ENCODE results near the gene POLG2.

The POLG2 gene
- 28.0 to 80.8 (median 51.9) reads per million in 3 experiments for total RNA-seq

- DNase-seq, result peak; percentile 96
Observed at GRCh38 chr17:64496786-64497564, at the start of gene POLG2. Gene POLG2 (minus strand): TSS chr17:64497054. CDS start chr17:64496968, 86 bp downstream.

- no peak for DNase-seq
Observed at GRCh38 chr17:64544742-64545141, 47.9 kb upstream of the POLG2 start.

GRCh38 chr17:64540118-64540776 is 43.4 kb upstream of the POLG2 start:
- no peak for DNase-seq

- no peak for DNase-seq
Observed at GRCh38 chr17:64538508-64539130, 41.8 kb upstream of the POLG2 start.

GRCh38 chr17:64537488-64537887 is 40.6 kb upstream of the POLG2 start:
- no peak for DNase-seq

- DNase-seq, result no peak
Observed at GRCh38 chr17:64536913-64537312, 40.1 kb upstream of the POLG2 start.

- no peak for DNase-seq
Observed at GRCh38 chr17:64535357-64535756, 38.5 kb upstream of the POLG2 start.

GRCh38 chr17:64534187-64534586 is 37.3 kb upstream of the POLG2 start:
- DNase-seq, result no peak

GRCh38 chr17:64533784-64534183 is 36.9 kb upstream of the POLG2 start:
- DNase-seq, result no peak

GRCh38 chr17:64532409-64532808 is 35.6 kb upstream of the POLG2 start:
- no peak for DNase-seq

GRCh38 chr17:64531955-64532371 is 35.1 kb upstream of the POLG2 start:
- DNase-seq, result no peak

GRCh38 chr17:64529221-64529620 is 32.4 kb upstream of the POLG2 start:
- no peak for DNase-seq

GRCh38 chr17:64527914-64528313 is 31.1 kb upstream of the POLG2 start:
- no peak for DNase-seq

GRCh38 chr17:64520359-64520758 is 23.5 kb upstream of the POLG2 start:
- DNase-seq, result no peak

- no peak for DNase-seq
Observed at GRCh38 chr17:64519601-64520000, 22.7 kb upstream of the POLG2 start.

GRCh38 chr17:64515829-64516228 is 19.0 kb upstream of the POLG2 start:
- no peak for DNase-seq

GRCh38 chr17:64515419-64515818 is 18.6 kb upstream of the POLG2 start:
- DNase-seq, result no peak

- no peak for DNase-seq
Observed at GRCh38 chr17:64509179-64509578, 12.3 kb upstream of the POLG2 start.

GRCh38 chr17:64508683-64509082 is 11.8 kb upstream of the POLG2 start:
- no peak for DNase-seq

GRCh38 chr17:64507413-64507782 is 10.5 kb upstream of the POLG2 start:
- DNase-seq, result peak; percentile 68

- DNase-seq, result no peak
Observed at GRCh38 chr17:64506576-64507412, 9.9 kb upstream of the POLG2 start, which contains the start of gene CEP95. Gene CEP95 (plus strand): TSS chr17:64506977. CDS start chr17:64507098, 121 bp downstream.

GRCh38 chr17:64506201-64506575 is 9.3 kb upstream of the POLG2 start, which contains the start of gene DDX5:
Gene DDX5 (minus strand): TSS chr17:64506289. CDS start chr17:64506119, 170 bp downstream.
- DNase-seq, result peak; percentile 97

Data from central memory CD4-positive, alpha-beta T cell (primary cell).